KMS-11 (cell line): ENCODE results near the gene EXOSC9.

Experiments used
- H2AFZ ChIP-seq: fragments of 200-600 bp; sonication (generic); 2 replicates; pipeline ENCODE4 v1.6.1; 2016; ENCODE audit warnings: antibody characterized with exemption, mixed run types, low read depth
- H3K27ac ChIP-seq: fragments of 200-600 bp; sonication (generic); 2 replicates; pipeline ENCODE4 v1.6.1; 2016; ENCODE audit warnings: mild to moderate bottlenecking, mixed run types
- H3K27me3 ChIP-seq: fragments of 200-600 bp; sonication (generic); 2 replicates; pipeline ENCODE4 v1.6.1; 2017; ENCODE audit warnings: mild to moderate bottlenecking, low read depth, mixed run types, moderate library complexity; ENCODE audit not compliant: insufficient read depth
- H3K36me3 ChIP-seq: fragments of 200-600 bp; sonication (generic); 2 replicates; pipeline ENCODE4 v1.6.1; 2017; ENCODE audit warnings: mild to moderate bottlenecking, mixed run types; ENCODE audit not compliant: insufficient read depth
- H3K4me1 ChIP-seq: fragments of 200-600 bp; sonication (generic); 2 replicates; pipeline ENCODE4 v1.6.1; 2016; ENCODE audit warnings: mild to moderate bottlenecking, low read depth, mixed run types; ENCODE audit not compliant: poor library complexity, severe bottlenecking
- H3K4me2 ChIP-seq: fragments of 200-600 bp; sonication (generic); 2 replicates; pipeline ENCODE4 v1.7.0; 2016; ENCODE audit warnings: mild to moderate bottlenecking, mixed run types
- H3K4me3 ChIP-seq: fragments of 200-600 bp; sonication (generic); IDR thresholded peaks from 2 replicates; pipeline ENCODE4 v1.6.1; 2017; ENCODE audit warnings: low read depth, low read length, mixed read lengths; ENCODE audit not compliant: insufficient read depth
- H3K79me2 ChIP-seq: fragments of 200-600 bp; sonication (generic); 2 replicates; pipeline ENCODE4 v1.6.1; 2016; ENCODE audit warnings: low read depth, mixed run types; ENCODE audit not compliant: insufficient read depth
- H3K9ac ChIP-seq: fragments of 200-600 bp; sonication (generic); 2 replicates; pipeline ENCODE4 v1.6.1; 2016; ENCODE audit warnings: mild to moderate bottlenecking, mixed run types
- H4K20me1 ChIP-seq: fragments of 200-600 bp; sonication (generic); 2 replicates; pipeline ENCODE4 v1.6.1; 2016; ENCODE audit warnings: mild to moderate bottlenecking, mixed run types; ENCODE audit not compliant: insufficient read depth
- CTCF ChIP-seq: fragments of 200-600 bp; sonication (generic); conservative IDR thresholded peaks from 2 replicates; pipeline ENCODE4 v1.6.1; 2017; ENCODE audit warnings: low read depth, mild to moderate bottlenecking, antibody characterized with exemption, low read length, moderate library complexity, mixed read lengths

Gene EXOSC9

GRCh38 chr4:121776610-121777401, 24.3 kb upstream of the EXOSC9 start:
- H3K36me3 ChIP-seq, result no peaks in the 10 kb centered on the region
- H3K4me2 ChIP-seq, result no peak overlapping the region
- no peak overlapping the region for H3K9ac ChIP-seq
- no peak overlapping the region for H3K4me3 ChIP-seq
- no peaks in the 10 kb centered on the region for H4K20me1 ChIP-seq
- no peak overlapping the region for H2AFZ ChIP-seq
- H3K79me2 ChIP-seq, result no peaks in the 10 kb centered on the region
- no peak for TF ChIP-seq CTCF
- no peak overlapping the region for H3K27ac ChIP-seq
- no peaks in the 10 kb centered on the region for H3K4me1 ChIP-seq
- H3K27me3 ChIP-seq, result no peaks in the 10 kb centered on the region

- H3K27ac ChIP-seq, result no peak overlapping the region
- H3K4me2 ChIP-seq, result no peak overlapping the region
- H3K9ac ChIP-seq, result no peak overlapping the region
- H3K4me1 ChIP-seq, result no peaks in the 10 kb centered on the region
- H3K27me3 ChIP-seq, result no peaks in the 10 kb centered on the region
- no peaks in the 10 kb centered on the region for H4K20me1 ChIP-seq
- H3K36me3 ChIP-seq, result no peaks in the 10 kb centered on the region
- H3K4me3 ChIP-seq, result no peak overlapping the region
- H2AFZ ChIP-seq, result no peak overlapping the region
- no peak for TF ChIP-seq CTCF
- H3K79me2 ChIP-seq, result no peaks in the 10 kb centered on the region
These were observed 23.5 kb upstream of the EXOSC9 start for GRCh38 chr4:121777625-121778024.

GRCh38 chr4:121778991-121779628, 22.0 kb upstream of the EXOSC9 start:
- Histone ChIP-seq H4K20me1 (no peaks in the 10 kb centered on the region), H2AFZ (no peak overlapping the region), H3K27me3 (no peaks in the 10 kb centered on the region), H3K27ac (no peak overlapping the region), H3K79me2 (no peaks in the 10 kb centered on the region), H3K4me2 (no peak overlapping the region), H3K36me3 (no peaks in the 10 kb centered on the region), H3K9ac (no peak overlapping the region), H3K4me1 (no peaks in the 10 kb centered on the region), H3K4me3 (no peak overlapping the region)
- no peak for TF ChIP-seq CTCF

- Histone ChIP-seq H3K9ac (no peak overlapping the region), H3K36me3 (no peaks in the 10 kb centered on the region), H3K79me2 (no peaks in the 10 kb centered on the region), H3K27me3 (no peaks in the 10 kb centered on the region), H4K20me1 (no peaks in the 10 kb centered on the region), H3K27ac (no peak overlapping the region), H2AFZ (no peak overlapping the region), H3K4me2 (no peak overlapping the region), H3K4me3 (no peak overlapping the region), H3K4me1 (no peaks in the 10 kb centered on the region)
- no peak for TF ChIP-seq CTCF
These were observed 17.9 kb upstream of the EXOSC9 start for GRCh38 chr4:121783210-121783609.
